H1 (cell line): ENCODE data around the gene CDC7. TPM values are rescaled to one million over a fixed set of nuclear protein-coding genes. Genes with fewer than 3 reads are reported as not detected.

Source experiments
- CTCF ChIA-PET: fragments of 300-600 bp; sonication (Branson Sonifier 250); formaldehyde crosslinking; loops from one replicate; lab custom pipeline; 2021; ENCODE audit not compliant: partially characterized antibody; lab: Charles Lee
- POLR2A ChIA-PET: fragments of 300-600 bp; sonication (Branson Sonifier 250); formaldehyde crosslinking; loops from one replicate; lab custom pipeline; 2021; ENCODE audit warnings: inconsistent platforms; ENCODE audit not compliant: partially characterized antibody; lab: Charles Lee
- DNase-seq, 2 experiments: peaks; one replicate each; pipeline versions ENCODE4 v3.0.0 to v3.0.0-alpha.2; 2010 to 2022; ENCODE audit warnings: low spot score in 2 of 2, low read depth in 1 of 2, mixed read lengths in 1 of 2
- FAIRE-seq: peaks from 2 replicates; lab custom pipeline; 2011; peaks lifted over from hg19 to GRCh38; lab: Jason Lieb, UNC
- H2AFZ ChIP-seq: 2 replicates; pipeline ENCODE4 v1.8.1; 2012; ENCODE audit warnings: low read length, inconsistent platforms
- H2AK5ac ChIP-seq: 2 replicates; pipeline ENCODE4 v1.6.1; 2013; ENCODE audit warnings: low read depth, low read length
- H2BK120ac ChIP-seq: replicated peaks from 2 replicates; pipeline ENCODE3; 2013; ENCODE audit warnings: low read depth, low read length, inconsistent platforms
- H2BK12ac ChIP-seq: 2 replicates; pipeline ENCODE4 v1.6.1; 2013; ENCODE audit warnings: low read depth, low read length
- H2BK15ac ChIP-seq: 2 replicates; pipeline ENCODE4 v1.6.1; 2013; ENCODE audit warnings: low read length
- H2BK20ac ChIP-seq: 2 replicates; pipeline ENCODE4 v1.6.1; 2013; ENCODE audit warnings: low read length
- H2BK5ac ChIP-seq: 2 replicates; pipeline ENCODE4 v1.6.1; 2013; ENCODE audit warnings: low read depth, low read length
- H3K14ac ChIP-seq: 2 replicates; pipeline ENCODE4 v1.6.1; 2013; ENCODE audit warnings: inconsistent platforms; ENCODE audit not compliant: insufficient read length
- H3K18ac ChIP-seq: 2 replicates; pipeline ENCODE4 v1.6.1; 2013; ENCODE audit warnings: low read length; ENCODE audit errors: extremely low read depth
- H3K23ac ChIP-seq: 2 replicates; pipeline ENCODE4 v1.6.1; 2013; ENCODE audit warnings: inconsistent platforms; ENCODE audit not compliant: insufficient read length
- H3K23me2 ChIP-seq: 2 replicates; pipeline ENCODE4 v1.6.1; 2013; ENCODE audit warnings: low read depth, low read length
- H3K27ac ChIP-seq: 2 replicates; pipeline ENCODE4 v1.6.1; 2011; ENCODE audit warnings: low read depth, low read length, inconsistent platforms
- H3K27me3 ChIP-seq, 4 experiments: replicated peaks in 1 of 4; 1 replicate in 1 of 4; 2 replicates in 3 of 4; pipeline versions ENCODE4 v1.6.1 to v1.8.1; 2011 to 2013; ENCODE audit warnings: low read length in 3 of 4, mild to moderate bottlenecking in 3 of 4, inconsistent platforms in 2 of 4, mixed read lengths in 2 of 4, moderate library complexity in 1 of 4; ENCODE audit not compliant: control insufficient read depth in 3 of 4, insufficient read depth in 3 of 4; ENCODE audit errors: extremely low read depth in 1 of 4
- H3K36me3 ChIP-seq, 4 experiments: 2 replicates each; pipeline versions ENCODE4 v1.6.1 to v1.8.1; 2011 to 2013; ENCODE audit warnings: mild to moderate bottlenecking in 4 of 4, low read length in 3 of 4, moderate library complexity in 2 of 4, control low read depth in 1 of 4, inconsistent platforms in 1 of 4; ENCODE audit not compliant: insufficient read depth in 4 of 4, control insufficient read depth in 2 of 4
- H3K4ac ChIP-seq: replicated peaks from 2 replicates; pipeline ENCODE3; 2013; ENCODE audit warnings: low read length, low read depth, mixed read lengths, inconsistent platforms; ENCODE audit not compliant: insufficient read length
- H3K4me1 ChIP-seq, 4 experiments: replicated peaks in 1 of 4; 1 replicate in 1 of 4; 2 replicates in 3 of 4; pipeline versions ENCODE4 v1.6.1 to v1.8.1; 2011 to 2013; ENCODE audit warnings: low read length in 3 of 4, inconsistent platforms in 2 of 4, mixed read lengths in 1 of 4; ENCODE audit not compliant: insufficient read depth in 4 of 4, control insufficient read depth in 3 of 4
- H3K4me2 ChIP-seq, 2 experiments: 2 replicates each; pipeline versions ENCODE4 v1.6.1 to v1.8.1; 2011 to 2013; ENCODE audit warnings: low read depth in 2 of 2, low read length in 2 of 2, control low read depth in 1 of 2, inconsistent platforms in 1 of 2, mild to moderate bottlenecking in 1 of 2; ENCODE audit not compliant: insufficient read depth in 1 of 2
- H3K4me3 ChIP-seq, 4 experiments: fragments of 200-600, 300-600 bp in 1 of 4; sonication (generic), shearing (Covaris generic), sonication (Bioruptor Twin) in 1 of 4; 2 replicates each; pipeline versions ENCODE4 v1.5.1 to v1.8.1; 2011 to 2016; ENCODE audit warnings: low read length in 4 of 4, low read depth in 3 of 4, control low read depth in 2 of 4, inconsistent platforms in 2 of 4, mild to moderate bottlenecking in 2 of 4, mixed read lengths in 1 of 4, moderate library complexity in 1 of 4; ENCODE audit not compliant: insufficient read depth in 2 of 4; ENCODE audit errors: extremely low read depth in 1 of 4
- H3K56ac ChIP-seq: replicated peaks from 2 replicates; pipeline ENCODE3; 2013; ENCODE audit warnings: low read depth, mild to moderate bottlenecking, mixed read lengths, low read length, inconsistent platforms; ENCODE audit not compliant: insufficient read length
- H3K79me1 ChIP-seq: 2 replicates; pipeline ENCODE4 v1.6.1; 2013; ENCODE audit warnings: low read depth, low read length, control low read depth
- H3K79me2 ChIP-seq, 2 experiments: 2 replicates each; pipeline versions ENCODE4 v1.6.1 to v1.8.1; 2012 to 2013; ENCODE audit warnings: low read length in 2 of 2, mild to moderate bottlenecking in 2 of 2, inconsistent platforms in 1 of 2; ENCODE audit not compliant: insufficient read depth in 2 of 2, control insufficient read depth in 1 of 2
- H3K9ac ChIP-seq, 4 experiments: replicated peaks in 1 of 4; 1 replicate in 1 of 4; 2 replicates in 3 of 4; pipeline versions ENCODE4 v1.6.1 to v1.8.1; 2011 to 2013; ENCODE audit warnings: low read depth in 3 of 4, low read length in 3 of 4, control low read depth in 2 of 4, mild to moderate bottlenecking in 2 of 4, moderate library complexity in 2 of 4, inconsistent platforms in 1 of 4; ENCODE audit errors: extremely low read depth in 1 of 4
- H3K9me3 ChIP-seq, 2 experiments: 2 replicates each; pipeline versions ENCODE4 v1.6.1 to v1.8.1; 2012 to 2013; ENCODE audit warnings: mild to moderate bottlenecking in 2 of 2, moderate library complexity in 2 of 2, control low read depth in 1 of 2, inconsistent platforms in 1 of 2, low read depth in 1 of 2, low read length in 1 of 2, mixed read lengths in 1 of 2; ENCODE audit not compliant: insufficient read depth in 2 of 2
- H4K20me1 ChIP-seq, 2 experiments: replicated peaks in 1 of 2; 2 replicates each; pipeline versions ENCODE3 to v1.8.1; 2011 to 2013; ENCODE audit warnings: inconsistent platforms in 2 of 2, low read length in 2 of 2, mild to moderate bottlenecking in 1 of 2; ENCODE audit not compliant: insufficient read depth in 2 of 2, control insufficient read depth in 1 of 2
- H4K5ac ChIP-seq: 2 replicates; pipeline ENCODE4 v1.6.1; 2013; ENCODE audit warnings: low read length, low read depth, mixed read lengths, inconsistent platforms; ENCODE audit not compliant: insufficient read length
- H4K8ac ChIP-seq: 2 replicates; pipeline ENCODE4 v1.8.0; 2013; ENCODE audit warnings: mild to moderate bottlenecking, moderate library complexity, low read length, inconsistent platforms; ENCODE audit not compliant: insufficient read depth; ENCODE audit errors: extremely low read depth
- H4K91ac ChIP-seq: replicated peaks from 2 replicates; pipeline ENCODE3; 2013; ENCODE audit warnings: low read length, mixed read lengths, inconsistent platforms; ENCODE audit not compliant: insufficient read length
- CTBP2 ChIP-seq: IDR thresholded peaks from 2 replicates; pipeline ENCODE4 v1.7.0; 2011; ENCODE audit warnings: borderline replicate concordance, mild to moderate bottlenecking, moderate library complexity, mixed read lengths, low read length; ENCODE audit not compliant: insufficient read depth, insufficient read length
- SP4 ChIP-seq: IDR thresholded peaks from 2 replicates; pipeline ENCODE4 v1.6.1; 2012; ENCODE audit warnings: low read length, inconsistent platforms
- WGBS, 2 experiments: shearing (Covaris generic) in 1 of 2; methylation state at CpG; one replicate each; pipeline versions ENCODE4 v1.1.6 to v1.1.7; 2013 to 2015; ENCODE audit warnings: low lambda C conversion rate in 2 of 2, mixed read lengths in 2 of 2, inconsistent platforms in 1 of 2, low coverage in 1 of 2, missing lambda C conversion rate in 1 of 2; ENCODE audit not compliant: insufficient replicate concordance in 2 of 2, insufficient coverage in 1 of 2, insufficient read length in 1 of 2; ENCODE audit errors: extremely low coverage in 1 of 2, missing lambda C conversion rate in 1 of 2; 5-methylcytosine and 5-hydroxymethylcytosine counted together
- polyA plus RNA-seq, 7 experiments: library from polyadenylated mRNA; depleted of rRNA in 3 of 7; stranded (reverse) in 5 of 7; unstranded in 2 of 7; fragments of >200 nt in 5 of 7; fragments of 200-250 nt in 2 of 7; gene quantifications; 1 replicate in 5 of 7; 2 replicates in 1 of 7; 4 replicates in 1 of 7; pipeline versions ENCODE4 v1.2.1 to v1.2.3, GENCODE V29; 2011 to 2013; ENCODE audit warnings: missing spikeins in 2 of 7, mixed read lengths in 2 of 7
- total RNA-seq: library from RNA; stranded (reverse); fragmentation: NEBNext Ultra II Directional; extraction: Animal tissue kit (Norgen Biotek cat#: 25700); gene quantifications from 2 replicates; pipeline ENCODE4 v1.2.1, GENCODE V29; 2021
- TF ChIP-seq, protein P1 (sequence below): IDR thresholded peaks from 2 replicates; pipeline ENCODE4 v1.6.1; 2012; ENCODE audit warnings: low read length, inconsistent platforms

The CDC7 gene
- total and polyA plus RNA-seq, 2 of the 8 experiments (the other 6 are each of a cell fraction or from before 2014, with no cell fraction given): 12.2 to 34.4 TPM

- no peaks in the 10 kb centered on the region for H3K27me3 ChIP-seq
- DNase-seq (no peak), FAIRE-seq (no peak)
- H4K91ac ChIP-seq: no peak overlapping the region
- whole genome bisulfite sequencing, 2 experiments: 71% methylated on average over 3 of the region's 3 CpGs; no CpG with 5 or more reads in 1 of the 2 experiments
- no peak overlapping the region for H3K4me3 ChIP-seq
- H3K79me2 ChIP-seq: no peaks in the 10 kb centered on the region
- H3K9me3 ChIP-seq: no peaks in the 10 kb centered on the region
- no peaks in the 10 kb centered on the region for H3K4me1 ChIP-seq
- no peaks in the 10 kb centered on the region for H4K20me1 ChIP-seq
- no peak overlapping the region for H4K5ac ChIP-seq
- no peak overlapping the region for H3K18ac ChIP-seq
- H2BK20ac ChIP-seq: no peak overlapping the region
- no peak overlapping the region for H2BK120ac ChIP-seq
- no peak overlapping the region for H2AFZ ChIP-seq
- H3K27ac ChIP-seq: no peak overlapping the region
- TF ChIP-seq CTBP2 (no peak), SP4 (no peak)
- TF ChIP-seq, protein P1, sequence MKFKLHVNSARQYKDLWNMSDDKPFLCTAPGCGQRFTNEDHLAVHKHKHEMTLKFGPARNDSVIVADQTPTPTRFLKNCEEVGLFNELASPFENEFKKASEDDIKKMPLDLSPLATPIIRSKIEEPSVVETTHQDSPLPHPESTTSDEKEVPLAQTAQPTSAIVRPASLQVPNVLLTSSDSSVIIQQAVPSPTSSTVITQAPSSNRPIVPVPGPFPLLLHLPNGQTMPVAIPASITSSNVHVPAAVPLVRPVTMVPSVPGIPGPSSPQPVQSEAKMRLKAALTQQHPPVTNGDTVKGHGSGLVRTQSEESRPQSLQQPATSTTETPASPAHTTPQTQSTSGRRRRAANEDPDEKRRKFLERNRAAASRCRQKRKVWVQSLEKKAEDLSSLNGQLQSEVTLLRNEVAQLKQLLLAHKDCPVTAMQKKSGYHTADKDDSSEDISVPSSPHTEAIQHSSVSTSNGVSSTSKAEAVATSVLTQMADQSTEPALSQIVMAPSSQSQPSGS: no peak
- no peak overlapping the region for H2AK5ac ChIP-seq
- H3K9ac ChIP-seq: no peak overlapping the region
- no peak overlapping the region for H4K8ac ChIP-seq
- no peak overlapping the region for H3K4me2 ChIP-seq
- H3K23me2 ChIP-seq: no peaks in the 10 kb centered on the region
- H2BK15ac ChIP-seq: no peak overlapping the region
- no peak overlapping the region for H3K14ac ChIP-seq
- no peak overlapping the region for H3K4ac ChIP-seq
- no peaks in the 10 kb centered on the region for H3K36me3 ChIP-seq
- no peak overlapping the region for H2BK5ac ChIP-seq
- H2BK12ac ChIP-seq: no peak overlapping the region
- no peak overlapping the region for H3K56ac ChIP-seq
- ChIA-PET CTCF (interaction anchor here (1.7 kb wide), 1 partner anchor 17 kb away, joined by 4 read pairs; no protein-coding TSS in a partner anchor), POLR2A (no interaction called here)
- H3K79me1 ChIP-seq: no peaks in the 10 kb centered on the region
- no peak overlapping the region for H3K23ac ChIP-seq
These were observed 45.3 kb upstream of the CDC7 start for GRCh38 chr1:91455334-91455733.
